Immature natural killer cell (primary cell): ENCODE data around the gene PBRM1. TPM values are rescaled to one million over a fixed set of nuclear protein-coding genes. Genes with fewer than 3 reads are reported as not detected.

Experiments used
- DNase-seq, 3 donors: peaks; one replicate each; pipeline ENCODE4 v3.0.0; 2022; ENCODE audit warnings: mixed read lengths in 1 of 3
- H3K27ac Mint-ChIP-seq, 6 donors: one replicate each; pipeline ENCODE4 v1.8.0; 2020; ENCODE audit warnings: mixed read lengths in 6 of 6, mild to moderate bottlenecking in 5 of 6, inconsistent platforms in 4 of 6, moderate library complexity in 3 of 6
- H3K27me3 Mint-ChIP-seq, 3 donors: one replicate each; pipeline ENCODE4 v1.8.0; 2020 to 2021; ENCODE audit warnings: low read depth in 3 of 3, mild to moderate bottlenecking in 3 of 3, mixed read lengths in 3 of 3, moderate library complexity in 3 of 3, inconsistent platforms in 1 of 3
- H3K36me3 Mint-ChIP-seq, 3 donors: one replicate each; pipeline ENCODE4 v1.8.0; 2020; ENCODE audit warnings: mixed read lengths in 3 of 3, inconsistent platforms in 2 of 3, mild to moderate bottlenecking in 2 of 3
- H3K4me1 Mint-ChIP-seq, 2 donors: one replicate each; pipeline ENCODE4 v1.8.0; 2020; ENCODE audit warnings: inconsistent platforms in 2 of 2, mild to moderate bottlenecking in 2 of 2, mixed read lengths in 2 of 2, moderate library complexity in 1 of 2
- H3K4me3 Mint-ChIP-seq, 5 donors: one replicate each; pipeline ENCODE4 v1.8.0; 2020; ENCODE audit warnings: mild to moderate bottlenecking in 5 of 5, mixed read lengths in 5 of 5, inconsistent platforms in 3 of 5, moderate library complexity in 3 of 5
- H3K9me3 Mint-ChIP-seq, 6 donors: one replicate each; pipeline ENCODE4 v1.8.0; 2020; ENCODE audit warnings: mild to moderate bottlenecking in 6 of 6, mixed read lengths in 6 of 6, inconsistent platforms in 4 of 6, moderate library complexity in 3 of 6
- polyA plus RNA-seq, 3 donors: library from polyadenylated mRNA; unstranded; fragments of 300-500 nt; fragmentation: Illumina TruSeq; gene quantifications; one replicate each; pipeline ENCODE4 v1.2.3, GENCODE V29; 2021

The PBRM1 gene
- polyA plus RNA-seq, 3 donors from 2014 or later: 52.4 to 116 (median 66.4) TPM

DNA sequence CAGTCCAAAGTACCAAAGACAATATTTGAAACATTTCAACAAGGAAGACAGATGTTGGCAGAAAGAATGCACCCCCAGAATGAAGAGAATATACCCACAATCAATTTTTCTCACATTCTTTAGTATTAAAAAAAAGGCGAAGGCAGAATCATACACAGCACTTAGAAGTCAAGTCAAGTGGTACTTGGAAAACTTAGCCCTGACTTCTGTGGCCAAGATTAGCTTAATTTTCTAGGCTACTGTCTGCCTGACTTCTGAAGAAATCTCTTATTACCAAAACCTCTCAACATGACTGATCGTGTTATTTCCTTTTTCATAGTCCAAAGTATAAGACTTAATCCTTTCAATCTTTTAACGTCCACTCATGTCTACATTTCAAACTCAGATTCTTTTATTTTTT, 60.7 kb downstream of the PBRM1 start:
- H3K4me1 Mint-ChIP-seq: peaks cover 2 to 10% of the 10 kb centered on the region in 2 donors
- peaks cover 15 to 27% (median 25%) of the 10 kb centered on the region in 3 donors for H3K36me3 Mint-ChIP-seq
- H3K27ac Mint-ChIP-seq: no peak overlapping the region
- no peaks in the 10 kb centered on the region for H3K27me3 Mint-ChIP-seq
- H3K4me3 Mint-ChIP-seq: no peak overlapping the region
- no peak for DNase-seq
- no peaks in the 10 kb centered on the region for H3K9me3 Mint-ChIP-seq

DNA sequence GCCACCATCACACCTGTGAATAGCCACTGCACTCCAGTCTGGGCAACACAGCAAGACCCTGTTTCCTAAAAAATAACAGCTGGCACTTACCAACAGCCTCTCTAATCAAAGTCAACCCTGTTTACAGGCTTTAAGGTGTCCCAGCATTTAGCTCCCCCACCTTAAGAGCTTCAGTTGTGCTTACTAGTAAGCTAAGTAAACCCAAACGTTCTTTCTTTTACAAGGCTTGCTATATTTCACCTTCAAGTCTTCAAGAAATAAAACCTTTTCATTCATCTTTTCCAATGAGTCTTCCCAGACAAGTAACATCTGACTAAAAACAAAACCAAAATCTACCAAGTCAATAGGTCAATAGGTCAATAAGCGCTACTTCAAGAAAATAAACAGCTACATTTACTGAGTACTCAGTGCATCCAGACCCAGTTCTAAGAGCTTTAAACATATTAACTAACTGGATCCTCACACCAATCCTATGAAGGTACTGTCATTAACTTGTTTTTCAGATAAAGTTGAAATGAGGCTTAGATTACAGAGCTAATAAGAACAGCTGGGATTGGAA, 62.4 kb downstream of the PBRM1 start:
- H3K27me3 Mint-ChIP-seq: no peaks in the 10 kb centered on the region
- H3K27ac Mint-ChIP-seq: peak overlapping the region in 2 of 6 donors; percentile 25 to 48
- peaks cover 15 to 28% (median 25%) of the 10 kb centered on the region in 3 donors for H3K36me3 Mint-ChIP-seq
- H3K4me1 Mint-ChIP-seq: peaks cover 2 to 12% of the 10 kb centered on the region in 2 donors
- no peak for DNase-seq
- no peaks in the 10 kb centered on the region for H3K9me3 Mint-ChIP-seq
- no peak overlapping the region for H3K4me3 Mint-ChIP-seq

DNA sequence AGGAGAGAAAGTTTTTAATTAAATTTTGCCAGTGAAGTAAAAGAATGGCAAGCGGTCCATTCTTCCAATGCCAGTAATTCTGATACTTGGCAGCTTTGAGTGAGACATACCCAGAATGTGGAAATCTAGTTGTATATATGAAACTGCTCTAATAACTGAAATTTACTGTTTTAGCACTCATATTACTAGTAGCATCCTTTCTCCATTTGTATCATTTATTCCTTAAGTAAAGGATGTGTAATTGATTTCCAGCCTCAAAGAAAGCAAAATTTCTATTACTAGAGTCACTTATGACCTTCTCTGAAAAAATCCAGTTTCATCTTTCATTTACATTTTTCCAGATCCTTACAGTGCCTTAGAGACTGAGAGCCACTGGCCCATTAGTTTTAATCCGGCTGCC, 65.1 kb downstream of the PBRM1 start:
- Mint-ChIP-seq H3K36me3 (peaks cover 19 to 41% (median 28%) of the 10 kb centered on the region in 3 donors), H3K4me1 (peaks cover 2 to 12% of the 10 kb centered on the region in 2 donors)

GRCh38 chr3:52615166-52615565, 70.5 kb downstream of the PBRM1 start:
- Mint-ChIP-seq H3K27ac (no peak overlapping the region), H3K27me3 (peaks cover 0 to 1% (median 0%) of the 10 kb centered on the region in 3 donors), H3K36me3 (peaks cover 28 to 52% (median 30%) of the 10 kb centered on the region in 3 donors), H3K4me3 (no peak overlapping the region), H3K9me3 (no peaks in the 10 kb centered on the region), H3K4me1 (peaks cover 0 to 4% of the 10 kb centered on the region in 2 donors)
- DNase-seq: no peak

More for the DNA sequence above, 65.1 kb downstream of the PBRM1 start:
- no peaks in the 10 kb centered on the region for H3K9me3 Mint-ChIP-seq
- DNase-seq: no peak
- peak overlapping the region in 2 of 6 donors; percentile 1 to 5 for H3K27ac Mint-ChIP-seq
- H3K4me3 Mint-ChIP-seq: no peak overlapping the region
- no peaks in the 10 kb centered on the region for H3K27me3 Mint-ChIP-seq

DNA sequence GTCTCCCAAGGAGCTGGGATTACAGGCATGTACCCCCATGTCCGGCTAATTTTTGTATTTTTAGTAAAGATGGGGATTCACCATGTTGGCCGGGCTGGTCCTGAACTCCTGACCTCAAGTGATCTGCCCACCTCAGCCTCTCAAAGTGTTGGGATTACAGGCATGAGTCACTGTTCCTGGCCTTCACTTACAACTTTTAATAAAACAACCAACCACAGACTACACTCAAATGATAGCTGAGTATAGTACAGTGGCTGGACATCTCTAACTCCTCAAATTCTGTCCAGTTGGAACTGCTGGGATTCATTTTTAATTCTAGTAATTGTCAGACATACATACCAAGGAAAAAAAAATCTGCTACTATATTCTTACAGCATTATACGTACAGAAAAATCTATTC, 71.0 kb downstream of the PBRM1 start:
- no peaks in the 10 kb centered on the region for H3K9me3 Mint-ChIP-seq
- peaks cover 0 to 1% (median 0%) of the 10 kb centered on the region in 3 donors for H3K27me3 Mint-ChIP-seq
- peaks cover 28 to 49% (median 29%) of the 10 kb centered on the region in 3 donors for H3K36me3 Mint-ChIP-seq
- H3K4me1 Mint-ChIP-seq: no peaks in the 10 kb centered on the region
- DNase-seq: no peak
- no peak overlapping the region for H3K4me3 Mint-ChIP-seq
- H3K27ac Mint-ChIP-seq: no peak overlapping the region

DNA sequence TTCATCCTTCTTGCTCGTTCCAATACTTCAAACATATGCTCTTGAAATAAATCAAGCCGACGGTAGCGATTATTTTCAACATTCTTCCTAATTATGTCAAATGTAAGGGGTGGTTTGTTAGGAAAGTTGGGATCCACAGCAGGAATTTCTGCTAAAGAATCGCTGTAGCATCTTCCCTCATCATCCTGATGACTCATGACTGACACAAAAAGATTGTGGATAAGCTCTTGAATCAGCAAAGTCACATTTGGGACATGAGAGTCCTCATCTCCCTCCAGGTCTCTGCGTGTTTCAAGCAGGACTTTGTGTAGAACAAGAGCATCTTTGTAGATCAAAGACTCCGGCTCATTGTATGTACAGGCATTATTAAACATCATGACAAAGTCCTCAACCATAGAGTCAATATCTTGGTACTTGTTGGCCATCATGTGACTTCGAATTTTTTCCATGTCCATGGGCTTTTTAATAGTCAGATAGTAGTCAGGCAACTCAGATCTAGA, 76.3 kb downstream of the PBRM1 start:
- peaks cover 14 to 21% (median 17%) of the 10 kb centered on the region in 3 donors for H3K36me3 Mint-ChIP-seq
- H3K27me3 Mint-ChIP-seq: peaks cover 0 to 1% (median 0%) of the 10 kb centered on the region in 3 donors
- H3K4me3 Mint-ChIP-seq: no peak overlapping the region
- no peak for DNase-seq
- no peaks in the 10 kb centered on the region for H3K9me3 Mint-ChIP-seq
- H3K27ac Mint-ChIP-seq: no peak overlapping the region
- H3K4me1 Mint-ChIP-seq: peaks cover 4 to 23% of the 10 kb centered on the region in 2 donors

- peaks cover 0 to 1% (median 0%) of the 10 kb centered on the region in 3 donors for H3K27me3 Mint-ChIP-seq
- no peak overlapping the region for H3K27ac Mint-ChIP-seq
- H3K36me3 Mint-ChIP-seq: peaks cover 17 to 30% (median 26%) of the 10 kb centered on the region in 3 donors
- H3K4me3 Mint-ChIP-seq: no peak overlapping the region
- DNase-seq: no peak
- peaks cover 4 to 23% of the 10 kb centered on the region in 2 donors for H3K4me1 Mint-ChIP-seq
- no peaks in the 10 kb centered on the region for H3K9me3 Mint-ChIP-seq
Observed at GRCh38 chr3:52608337-52608736, 77.4 kb downstream of the PBRM1 start.

GRCh38 chr3:52606373-52607085, 79.2 kb downstream of the PBRM1 start:
- peaks cover 23 to 42% (median 36%) of the 10 kb centered on the region in 3 donors for H3K36me3 Mint-ChIP-seq
- peaks cover 0 to 4% (median 2%) of the 10 kb centered on the region in 6 donors for H3K9me3 Mint-ChIP-seq
- H3K4me3 Mint-ChIP-seq: no peak overlapping the region
- no peak overlapping the region for H3K27ac Mint-ChIP-seq
- no peaks in the 10 kb centered on the region for H3K27me3 Mint-ChIP-seq
- no peak for DNase-seq
- peaks cover 4 to 23% of the 10 kb centered on the region in 2 donors for H3K4me1 Mint-ChIP-seq

- Mint-ChIP-seq H3K27ac (no peak overlapping the region), H3K4me1 (no peaks in the 10 kb centered on the region), H3K4me3 (no peak overlapping the region), H3K27me3 (peaks cover 0 to 1% (median 0%) of the 10 kb centered on the region in 3 donors), H3K9me3 (peaks cover 12 to 17% (median 14%) of the 10 kb centered on the region in 6 donors), H3K36me3 (peaks cover 41 to 74% (median 69%) of the 10 kb centered on the region in 3 donors)
- peak in 1 of 3 donors; percentile 1 for DNase-seq
Observed at GRCh38 chr3:52600258-52600657, 85.5 kb downstream of the PBRM1 start.

DNA sequence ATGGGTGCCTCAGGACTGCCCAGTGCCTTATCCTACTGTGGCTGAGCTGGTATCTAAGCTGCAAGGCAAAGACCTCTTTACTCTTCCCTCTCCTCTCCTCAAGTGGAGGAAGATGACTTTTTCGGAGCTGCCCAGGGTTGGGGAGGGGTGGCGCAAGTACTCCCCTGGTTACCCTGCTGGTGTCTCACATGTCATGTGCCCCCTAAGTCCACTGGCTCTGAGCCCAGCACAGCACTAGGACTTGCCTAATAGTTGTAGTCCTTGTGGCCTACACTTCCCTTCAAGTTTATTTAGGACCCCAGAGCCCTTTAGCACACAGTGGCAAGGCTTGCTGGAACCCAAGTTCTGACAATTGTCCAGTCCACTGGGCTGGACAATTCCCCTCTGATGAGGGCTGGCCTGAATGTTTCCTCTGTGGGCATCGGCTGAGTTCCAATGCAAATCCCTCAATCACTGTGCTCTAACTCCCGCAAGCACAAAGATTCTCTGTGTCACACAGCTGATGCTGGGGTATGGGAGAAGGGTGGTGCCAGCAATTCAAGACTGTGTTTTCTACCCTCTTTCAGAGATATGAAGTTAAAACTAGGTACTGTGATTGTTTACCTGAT, 89.0 kb downstream of the PBRM1 start:
- H3K27ac Mint-ChIP-seq: no peak overlapping the region

GRCh38 chr3:52593103-52593502, 92.6 kb downstream of the PBRM1 start:
- H3K27me3 Mint-ChIP-seq: peaks cover 0 to 2% (median 0%) of the 10 kb centered on the region in 3 donors
- H3K27ac Mint-ChIP-seq: no peak overlapping the region
- H3K9me3 Mint-ChIP-seq: no peaks in the 10 kb centered on the region
- no peaks in the 10 kb centered on the region for H3K4me1 Mint-ChIP-seq
- peaks cover 4 to 31% (median 27%) of the 10 kb centered on the region in 3 donors for H3K36me3 Mint-ChIP-seq
- H3K4me3 Mint-ChIP-seq: no peak overlapping the region
- DNase-seq: no peak

More for the DNA sequence above, 89.0 kb downstream of the PBRM1 start:
- no peak overlapping the region for H3K4me3 Mint-ChIP-seq
- no peaks in the 10 kb centered on the region for H3K4me1 Mint-ChIP-seq
- no peak for DNase-seq
- H3K9me3 Mint-ChIP-seq: peaks cover 8 to 15% (median 12%) of the 10 kb centered on the region in 6 donors
- peaks cover 24 to 61% (median 57%) of the 10 kb centered on the region in 3 donors for H3K36me3 Mint-ChIP-seq
- H3K27me3 Mint-ChIP-seq: peaks cover 0 to 3% (median 0%) of the 10 kb centered on the region in 3 donors

GRCh38 chr3:52574056-52574965, 111.4 kb downstream of the PBRM1 start:
- Mint-ChIP-seq H3K27me3 (no peaks in the 10 kb centered on the region), H3K9me3 (no peaks in the 10 kb centered on the region), H3K4me1 (peaks cover 0 to 2% of the 10 kb centered on the region in 2 donors), H3K36me3 (peaks cover 22 to 50% (median 27%) of the 10 kb centered on the region in 3 donors), H3K4me3 (no peak overlapping the region), H3K27ac (peak overlapping the region in 2 of 6 donors; percentile 12 to 35)
- DNase-seq: no peak

DNA sequence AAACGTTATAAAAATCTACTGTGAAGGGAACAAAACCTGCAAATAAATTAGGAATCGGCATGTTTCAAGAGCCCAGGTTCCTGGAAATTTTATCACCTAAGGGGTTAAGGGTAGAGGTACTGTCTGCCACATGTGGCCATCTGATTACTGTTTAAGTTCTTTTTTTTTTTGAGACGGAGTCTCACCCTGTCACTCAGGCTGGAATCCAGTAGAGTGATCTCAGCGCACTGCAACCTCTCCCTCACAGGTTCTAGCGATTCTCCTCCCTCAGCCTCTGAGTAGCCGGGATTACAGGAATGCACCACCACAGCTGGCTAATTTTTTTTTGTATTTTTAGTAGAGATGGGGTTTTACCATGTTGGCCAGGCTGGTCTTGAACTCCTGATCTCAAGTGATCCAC, 113.5 kb downstream of the PBRM1 start:
- Mint-ChIP-seq H3K4me1 (no peaks in the 10 kb centered on the region), H3K36me3 (peaks cover 9 to 38% (median 16%) of the 10 kb centered on the region in 3 donors), H3K27ac (peak overlapping the region in 1 of 6 donors; percentile 17), H3K27me3 (no peaks in the 10 kb centered on the region), H3K4me3 (no peak overlapping the region), H3K9me3 (no peaks in the 10 kb centered on the region)
- no peak for DNase-seq
